ENCODE data around the gene PTPRN. TPM values are rescaled to one million over a fixed set of nuclear protein-coding genes. Genes with fewer than 3 reads are reported as not detected.
A peak's percentile ranks its signal among the peaks of the same experiment; 100 is the strongest.
"Not testable (repeated sequence)": the region's sequence is repeated elsewhere in the genome, so short reads cannot be mapped to it uniquely, and the experiment has no call there.

The PTPRN gene
- polyA plus RNA-seq, 2 of the 4 experiments (the other 2 are of a cell fraction), result 0.44 to 1.1 TPM

- TF ChIP-seq RARB (CRISPR knock-in tag; IDR thresholded peaks at IDR 0.05) (no peak), POLR2AphosphoS2 (conservative IDR thresholded peaks at IDR 0.05; ENCODE audit: low read length) (no peak), NPAS2 (CRISPR knock-in tag; IDR thresholded peaks at IDR 0.05; ENCODE audit: borderline replicate concordance) (no peak)
Measured at GRCh38 chr2:219289537-219290361, 19.5 kb downstream of the PTPRN start (continued).

- Histone ChIP-seq H3K27ac (peak overlapping the region in 1 of 2 experiments; percentile 66; a peak in 3 of 6 replicates), H3K4me1 (peaks cover 25% of the 10 kb centered on the region), H3K9me3 (no peaks in the 10 kb centered on the region), H3K4me3 (no peak overlapping the region), H3K4me2 (peak overlapping the region; percentile 31; the same call in 2 of the 3 replicates)
- no peak for DNase-seq (ENCODE audit: low read depth in 1 of 2, low spot score in 1 of 2)
- ATAC-seq, result no peak
- no peak for FAIRE-seq
- 70% methylated on average over 6 of the region's 6 CpGs for WGBS (ENCODE audit: missing lambda C conversion rate)
- TF ChIP-seq KDM1A (IDR thresholded peaks at IDR 0.05; ENCODE audit: low read depth) (peak; percentile 35; the same call in 1 of the 2 replicates), HEYL (CRISPR knock-in tag; IDR thresholded peaks at IDR 0.05) (no peak)
- CTCF ChIA-PET, result interaction anchor here (0.7 to 16.3 kb wide), 6 partner anchors 9 to 129 kb away, joined by 4 to 540 read pairs (median 46); partner anchors contain the start of genes ANKZF1, ATG9A, DNAJB2 and NHEJ1
- POLR2A ChIA-PET, result no interaction called here
Measured at GRCh38 chr2:219289195-219289536, 20.0 kb downstream of the PTPRN start.

- H3K4me2 ChIP-seq, result no peak overlapping the region
- FAIRE-seq, result no peak
- CTCF ChIA-PET, result interaction anchor here (0.6 to 16.3 kb wide), 10 partner anchors 8 to 128 kb away, joined by 3 to 540 read pairs (median 14); partner anchors contain the start of genes ANKZF1, ATG9A, DNAJB2 and NHEJ1
- TF ChIP-seq CBX8 (IDR thresholded peaks at IDR 0.05) (no peak), RARB (CRISPR knock-in tag; IDR thresholded peaks at IDR 0.05) (no peak), SREBF2 (IDR thresholded peaks at IDR 0.05) (no peak), ZC3H11A (IDR thresholded peaks at IDR 0.05) (no peak), E2F6 (IDR thresholded peaks at IDR 0.05; ENCODE audit: borderline replicate concordance, low read depth) (no peak), RAD21 (conservative IDR thresholded peaks at IDR 0.05 in 1 of 2, IDR thresholded peaks at IDR 0.05 in 1 of 2) (no peak), PHF8 (IDR thresholded peaks at IDR 0.05; ENCODE audit: borderline replicate concordance, low read depth) (no peak), NFE2L2 (conservative IDR thresholded peaks at IDR 0.05; ENCODE audit: low read length) (no peak), CHD2 (IDR thresholded peaks at IDR 0.05; ENCODE audit: low read length, partially characterized antibody) (no peak), FOSL2 (IDR thresholded peaks at IDR 0.05) (no peak), FOSL2 (CRISPR knock-in tag; IDR thresholded peaks at IDR 0.05) (no peak), POLR2AphosphoS2 (conservative IDR thresholded peaks at IDR 0.05; ENCODE audit: low read length) (no peak), CHD4 (IDR thresholded peaks at IDR 0.05; ENCODE audit: borderline replicate concordance) (no peak), HOXB5 (CRISPR knock-in tag; IDR thresholded peaks at IDR 0.05) (no peak), EP300 (IDR thresholded peaks at IDR 0.05) (no peak), POLR2A (IDR thresholded peaks at IDR 0.05; ENCODE audit: low read length) (no peak), HOXA7 (CRISPR knock-in tag; IDR thresholded peaks at IDR 0.05) (no peak), ZSCAN20 (CRISPR knock-in tag; IDR thresholded peaks at IDR 0.05) (no peak), MAZ (IDR thresholded peaks at IDR 0.05; ENCODE audit: borderline replicate concordance, low read depth, low read length) (no peak)
- H3K4me3 ChIP-seq, result no peak overlapping the region
- POLR2A ChIA-PET, result no interaction called here
- 91% methylated on average over 10 of the region's 10 CpGs for WGBS (ENCODE audit: missing lambda C conversion rate)
- peak; percentile 2 to 4; a peak in 2 of 6 replicates for ATAC-seq
- peaks cover 17% of the 10 kb centered on the region for H3K4me1 ChIP-seq
- H3K9me3 ChIP-seq, result no peaks in the 10 kb centered on the region
- H3K27ac ChIP-seq, result peak overlapping the region in 1 of 2 experiments; percentile 42; a peak in 2 of 6 replicates
- DNase-seq (ENCODE audit: low read depth in 1 of 2, low spot score in 1 of 2), result no peak
Measured at GRCh38 chr2:219287580-219288265, 21.5 kb downstream of the PTPRN start.

- H3K27ac ChIP-seq; H3K9me3 ChIP-seq; DNase-seq (ENCODE audit: low read depth in 1 of 2, low spot score in 1 of 2); FAIRE-seq; H3K4me3 ChIP-seq; ATAC-seq; H3K4me2 ChIP-seq: not testable (repeated sequence)
- ChIA-PET POLR2A (interaction anchor here (0.8 kb wide), 1 partner anchor 21 kb away, joined by 3 read pairs; no protein-coding TSS in a partner anchor), CTCF (interaction anchor here (0.6 to 16.3 kb wide), 10 partner anchors 9 to 271 kb away, joined by 3 to 540 read pairs (median 5); partner anchors contain the start of genes DNAJB2, TUBA4A and TUBA4B)
- H3K4me1 ChIP-seq, result peaks cover 17% of the 10 kb centered on the region
- WGBS (ENCODE audit: missing lambda C conversion rate), result 87% methylated on average over 6 of the region's 6 CpGs
Measured at GRCh38 chr2:219287116-219287440, 22.1 kb downstream of the PTPRN start.
